ENCODE data around the gene MTMR6.

GRCh38 chr13:25227690-25228089 is 59.6 kb downstream of the MTMR6 start:
- TF ChIP-seq, protein P1, sequence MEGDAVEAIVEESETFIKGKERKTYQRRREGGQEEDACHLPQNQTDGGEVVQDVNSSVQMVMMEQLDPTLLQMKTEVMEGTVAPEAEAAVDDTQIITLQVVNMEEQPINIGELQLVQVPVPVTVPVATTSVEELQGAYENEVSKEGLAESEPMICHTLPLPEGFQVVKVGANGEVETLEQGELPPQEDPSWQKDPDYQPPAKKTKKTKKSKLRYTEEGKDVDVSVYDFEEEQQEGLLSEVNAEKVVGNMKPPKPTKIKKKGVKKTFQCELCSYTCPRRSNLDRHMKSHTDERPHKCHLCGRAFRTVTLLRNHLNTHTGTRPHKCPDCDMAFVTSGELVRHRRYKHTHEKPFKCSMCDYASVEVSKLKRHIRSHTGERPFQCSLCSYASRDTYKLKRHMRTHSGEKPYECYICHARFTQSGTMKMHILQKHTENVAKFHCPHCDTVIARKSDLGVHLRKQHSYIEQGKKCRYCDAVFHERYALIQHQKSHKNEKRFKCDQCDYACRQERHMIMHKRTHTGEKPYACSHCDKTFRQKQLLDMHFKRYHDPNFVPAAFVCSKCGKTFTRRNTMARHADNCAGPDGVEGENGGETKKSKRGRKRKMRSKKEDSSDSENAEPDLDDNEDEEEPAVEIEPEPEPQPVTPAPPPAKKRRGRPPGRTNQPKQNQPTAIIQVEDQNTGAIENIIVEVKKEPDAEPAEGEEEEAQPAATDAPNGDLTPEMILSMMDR (conservative IDR thresholded peaks at IDR 0.05): no peak
- no peak for TF ChIP-seq EZH2 (IDR thresholded peaks at IDR 0.05; ENCODE audit: low read depth)
